Thyroid gland (tissue), 4 donors: ENCODE measurements around the gene DLL4. TPM values are rescaled to one million over a fixed set of nuclear protein-coding genes. Genes with fewer than 3 reads are reported as not detected.
A peak's percentile ranks its signal among the peaks of the same experiment; 100 is the strongest.

Experiments
- DNase-seq, 2 donors: peaks; one replicate each; pipeline ENCODE4 v3.0.0-alpha.2; 2019
- H3K27ac ChIP-seq, 3 donors: fragments of 200-600 bp; sonication (generic); 1 replicate in 2 of 3; 2 replicates in 1 of 3; pipeline ENCODE4 v1.5.1; 2016 to 2019; ENCODE audit warnings: mild to moderate bottlenecking in 1 of 3, moderate library complexity in 1 of 3
- H3K27me3 ChIP-seq: fragments of 200-600 bp; sonication (generic); one replicate; pipeline ENCODE4 v1.5.1; 2019
- H3K36me3 ChIP-seq, 2 donors: fragments of 200-600 bp; sonication (generic); one replicate each; pipeline ENCODE4 v1.5.1; 2016 to 2019
- H3K4me1 ChIP-seq, 2 donors: fragments of 200-600 bp; sonication (generic); one replicate each; pipeline ENCODE4 v1.5.1; 2017 to 2019
- H3K4me3 ChIP-seq, 3 donors: fragments of 200-600 bp; sonication (generic); replicated peaks in 1 of 3; 1 replicate in 2 of 3; 2 replicates in 1 of 3; pipeline ENCODE4 v1.5.1; 2016; ENCODE audit warnings: mild to moderate bottlenecking in 1 of 3
- H3K9me3 ChIP-seq: fragments of 200-600 bp; sonication (generic); one replicate; pipeline ENCODE4 v1.5.1; 2017
- POLR2A ChIP-seq, 2 donors: fragments of 450-650 bp; IDR thresholded peaks; one replicate each; pipeline ENCODE4 v1.6.1; 2017; ENCODE audit warnings: antibody characterized with exemption in 2 of 2, mild to moderate bottlenecking in 2 of 2, moderate library complexity in 1 of 2
- WGBS, 2 donors: methylation state at CpG; one replicate each; pipeline ENCODE4 v1.1.5; 2017; 5-methylcytosine and 5-hydroxymethylcytosine counted together
- intact Hi-C: fragments of 100-400 bp; cut with DNase I; formaldehyde crosslinking; loops from one replicate; pipeline ENCODE4 v1.15.1; 2023
- total RNA-seq, 4 donors: library from RNA; depleted of rRNA; stranded (reverse); fragments of >200 nt; gene quantifications; one replicate each; pipeline ENCODE4 v1.2.3, GENCODE V29; 2016
- TF ChIP-seq, protein P1 (sequence below), 6 experiments: fragments of 200-600 bp in 3 of 6; fragments of 450-650 bp in 3 of 6; sonication (generic) in 3 of 6; IDR thresholded peaks; one replicate each; pipeline ENCODE4 v1.5.1; 2016 to 2019; ENCODE audit warnings: antibody characterized with exemption in 6 of 6, mild to moderate bottlenecking in 2 of 6, inconsistent platforms in 1 of 6, moderate library complexity in 1 of 6

Gene DLL4
- total RNA-seq, 4 donors from 2014 or later = 6.8 to 27.1 (median 10.8) TPM

GRCh38 chr15:40891138-40891537, 38.0 kb upstream of the DLL4 start:
- intact Hi-C loops = loop anchor here (10.0 kb wide), 2 partner anchors 126 to 296 kb away; partner anchors contain the start of genes C15orf62, GCHFR and KNL1
- no peak for TF ChIP-seq POLR2A (IDR thresholded peaks at IDR 0.05)
- TF ChIP-seq, protein P1, sequence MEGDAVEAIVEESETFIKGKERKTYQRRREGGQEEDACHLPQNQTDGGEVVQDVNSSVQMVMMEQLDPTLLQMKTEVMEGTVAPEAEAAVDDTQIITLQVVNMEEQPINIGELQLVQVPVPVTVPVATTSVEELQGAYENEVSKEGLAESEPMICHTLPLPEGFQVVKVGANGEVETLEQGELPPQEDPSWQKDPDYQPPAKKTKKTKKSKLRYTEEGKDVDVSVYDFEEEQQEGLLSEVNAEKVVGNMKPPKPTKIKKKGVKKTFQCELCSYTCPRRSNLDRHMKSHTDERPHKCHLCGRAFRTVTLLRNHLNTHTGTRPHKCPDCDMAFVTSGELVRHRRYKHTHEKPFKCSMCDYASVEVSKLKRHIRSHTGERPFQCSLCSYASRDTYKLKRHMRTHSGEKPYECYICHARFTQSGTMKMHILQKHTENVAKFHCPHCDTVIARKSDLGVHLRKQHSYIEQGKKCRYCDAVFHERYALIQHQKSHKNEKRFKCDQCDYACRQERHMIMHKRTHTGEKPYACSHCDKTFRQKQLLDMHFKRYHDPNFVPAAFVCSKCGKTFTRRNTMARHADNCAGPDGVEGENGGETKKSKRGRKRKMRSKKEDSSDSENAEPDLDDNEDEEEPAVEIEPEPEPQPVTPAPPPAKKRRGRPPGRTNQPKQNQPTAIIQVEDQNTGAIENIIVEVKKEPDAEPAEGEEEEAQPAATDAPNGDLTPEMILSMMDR (IDR thresholded peaks at IDR 0.05) = no peak

DNA sequence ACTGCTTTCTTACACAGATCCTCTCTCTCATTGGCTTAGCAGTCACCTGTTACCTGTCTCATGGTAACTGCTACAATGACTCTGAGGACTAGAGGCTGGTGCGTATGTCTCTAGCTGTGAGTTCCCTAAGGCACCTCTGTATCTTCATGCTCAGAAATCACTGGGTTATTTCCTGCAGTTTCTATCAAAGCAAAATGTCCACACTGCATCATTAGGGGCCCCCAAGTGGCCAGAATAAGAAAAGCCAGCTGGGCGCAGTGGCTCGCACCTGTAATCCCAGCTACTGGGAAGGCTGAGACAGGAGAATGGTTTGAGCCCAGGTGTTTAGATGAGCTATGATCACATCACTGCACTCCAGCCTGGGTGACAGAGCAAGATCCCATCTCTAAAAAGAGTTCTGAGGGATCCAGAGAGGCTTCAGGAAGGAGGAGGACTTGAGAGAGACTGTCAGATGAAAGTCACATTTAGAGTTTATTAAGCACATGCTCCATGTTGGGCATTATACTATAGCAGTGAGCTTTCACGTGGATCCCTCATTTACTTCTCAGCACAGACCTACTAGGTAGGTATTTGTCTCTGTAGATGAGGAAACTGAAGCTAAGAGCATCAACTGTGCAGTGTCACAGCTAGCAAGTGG, 37.2 kb upstream of the DLL4 start:
- peak; percentile 59 to 62 for DNase-seq
- TF ChIP-seq, protein P1 (IDR thresholded peaks at IDR 0.05) = peak; percentile 27 to 74 (median 64)
- no peak for TF ChIP-seq POLR2A (IDR thresholded peaks at IDR 0.05)
- Histone ChIP-seq H3K9me3 (no peaks in the 10 kb centered on the region), H3K4me3 (no peak overlapping the region), H3K27me3 (no peaks in the 10 kb centered on the region), H3K36me3 (peaks cover under 1 to 5% of the 10 kb centered on the region in 2 donors), H3K4me1 (peaks cover 11 to 15% of the 10 kb centered on the region in 2 donors), H3K27ac (no peak overlapping the region)
- WGBS, 2 donors = 12 to 14% methylated on average over 4 of the region's 4 CpGs
- intact Hi-C loops = loop anchor here (2.0 to 10.0 kb wide), 3 partner anchors 35 to 297 kb away; partner anchors contain the start of genes C15orf62, GCHFR and KNL1

More at GRCh38 chr15:40891138-40891537, 38.0 kb upstream of the DLL4 start:
- Histone ChIP-seq H3K9me3 (no peaks in the 10 kb centered on the region), H3K27me3 (no peaks in the 10 kb centered on the region), H3K4me1 (peaks cover 11 to 15% of the 10 kb centered on the region in 2 donors), H3K4me3 (no peak overlapping the region), H3K27ac (no peak overlapping the region), H3K36me3 (no peaks in the 10 kb centered on the region)
- no peak for DNase-seq
- WGBS, 2 donors = 88 to 89% methylated on average over 5 of the region's 5 CpGs

GRCh38 chr15:40892447-40893012, 36.6 kb upstream of the DLL4 start:
- TF ChIP-seq, protein P1 (IDR thresholded peaks at IDR 0.05) = no peak
- TF ChIP-seq POLR2A (IDR thresholded peaks at IDR 0.05) = no peak
- DNase-seq = no peak
- 64 to 82% methylated on average over 2 of the region's 2 CpGs for WGBS, 2 donors
- Histone ChIP-seq H3K4me1 (peaks cover 11 to 15% of the 10 kb centered on the region in 2 donors), H3K27me3 (no peaks in the 10 kb centered on the region), H3K9me3 (no peaks in the 10 kb centered on the region), H3K4me3 (no peak overlapping the region), H3K27ac (no peak overlapping the region), H3K36me3 (peaks cover 2 to 5% of the 10 kb centered on the region in 2 donors)
- intact Hi-C loops = loop anchor here (2.0 to 10.0 kb wide), 3 partner anchors 36 to 298 kb away; partner anchors contain the start of genes C15orf62, GCHFR and KNL1

DNA sequence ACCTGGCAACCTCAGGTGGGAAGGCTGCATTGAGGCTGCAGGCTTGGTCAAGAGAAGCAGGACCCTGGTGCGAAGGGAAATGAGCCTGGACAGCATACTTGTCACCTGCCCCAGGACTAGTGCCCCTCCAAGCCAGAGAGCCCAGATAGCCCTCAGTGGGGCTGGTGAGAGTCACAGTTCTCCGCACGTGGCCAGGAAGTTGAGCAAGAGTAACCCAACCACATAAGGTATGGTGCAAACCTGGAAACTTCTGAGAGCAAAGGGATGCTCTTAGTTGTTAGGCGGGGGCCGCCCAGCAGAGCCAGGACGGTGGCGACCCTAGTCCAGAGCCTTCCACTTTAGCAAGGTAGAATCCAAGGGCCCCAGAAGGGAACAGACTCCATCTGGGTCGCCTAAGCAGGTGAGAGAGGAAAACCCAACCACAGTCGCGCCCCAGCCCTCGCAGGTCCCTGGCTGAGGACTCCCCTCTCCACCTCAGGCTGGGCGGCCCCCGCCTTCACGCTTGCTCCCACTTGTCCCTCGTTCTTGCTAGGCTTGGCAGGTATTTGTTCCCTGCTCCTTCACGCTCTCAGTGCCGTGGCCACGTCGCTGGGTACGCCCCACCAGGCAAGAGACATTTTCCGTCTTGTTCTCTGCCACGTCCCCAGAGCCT, 36.0 kb upstream of the DLL4 start:
- no peak for TF ChIP-seq POLR2A (IDR thresholded peaks at IDR 0.05)
- TF ChIP-seq, protein P1 (IDR thresholded peaks at IDR 0.05) = no peak
- no peak overlapping the region for H3K27ac ChIP-seq
- DNase-seq = no peak
- no peaks in the 10 kb centered on the region for H3K9me3 ChIP-seq
- 78 to 82% methylated on average over 21 to 22 of the region's 22 CpGs for WGBS, 2 donors
- peaks cover 2 to 5% of the 10 kb centered on the region in 2 donors for H3K36me3 ChIP-seq
- intact Hi-C loops = loop anchor here (2.0 to 10.0 kb wide), 3 partner anchors 36 to 298 kb away; partner anchors contain the start of genes C15orf62, GCHFR and KNL1
- no peak overlapping the region for H3K4me3 ChIP-seq
- peaks cover 11 to 15% of the 10 kb centered on the region in 2 donors for H3K4me1 ChIP-seq
- H3K27me3 ChIP-seq = no peaks in the 10 kb centered on the region
